Neural crest cell (in vitro differentiated cells): ENCODE data around the gene PPP1R1B. TPM values are rescaled to one million over a fixed set of nuclear protein-coding genes. Genes with fewer than 3 reads are reported as not detected.

ENCODE experiments used
- DNase-seq: peaks from one replicate; pipeline ENCODE4 v3.0.0; 2021; ENCODE audit warnings: low read depth, mixed read lengths, low spot score
- H3K27ac Mint-ChIP-seq: one replicate; pipeline ENCODE4 v1.8.0; 2021; ENCODE audit warnings: mild to moderate bottlenecking, mixed read lengths; ENCODE audit not compliant: unreplicated experiment
- H3K27me3 Mint-ChIP-seq: 2 replicates; pipeline ENCODE4 v1.8.0; 2021; ENCODE audit warnings: low read depth, mild to moderate bottlenecking, mixed read lengths
- H3K36me3 Mint-ChIP-seq: 2 replicates; pipeline ENCODE4 v1.8.0; 2021; ENCODE audit warnings: low read depth, mild to moderate bottlenecking, mixed read lengths
- H3K4me1 Mint-ChIP-seq: 2 replicates; pipeline ENCODE4 v1.8.0; 2021; ENCODE audit warnings: mixed read lengths
- H3K4me3 Mint-ChIP-seq: one replicate; pipeline ENCODE4 v1.8.0; 2021; ENCODE audit warnings: mild to moderate bottlenecking, mixed read lengths
- H3K9me3 Mint-ChIP-seq: 2 replicates; pipeline ENCODE4 v1.8.0; 2021; ENCODE audit warnings: mixed read lengths
- CTCF ChIP-seq: fragments of 200-600 bp; sonication (generic); conservative IDR thresholded peaks from 2 replicates; pipeline ENCODE4 v1.5.0; 2021; ENCODE audit warnings: antibody characterized with exemption, mild to moderate bottlenecking
- total RNA-seq: library from RNA; stranded (reverse); gene quantifications from 2 replicates; pipeline ENCODE4 v1.2.1, GENCODE V29; 2021

The PPP1R1B gene
- total RNA-seq, 1 donor from 2014 or later: not detected

- no peak for DNase-seq
- Mint-ChIP-seq H3K36me3 (no peaks in the 10 kb centered on the region), H3K27me3 (peaks cover 54% of the 10 kb centered on the region), H3K9me3 (no peaks in the 10 kb centered on the region), H3K4me3 (no peak overlapping the region), H3K27ac (no peak overlapping the region), H3K4me1 (peaks cover 10% of the 10 kb centered on the region)
- TF ChIP-seq CTCF: no peak
Observed at GRCh38 chr17:39670746-39671145, 44.0 kb downstream of the PPP1R1B start.

GRCh38 chr17:39671651-39672521 lies 45.1 kb downstream of the PPP1R1B start:
- TF ChIP-seq CTCF: peak; percentile 64
- peak overlapping the region; percentile 1 for H3K27ac Mint-ChIP-seq
- no peaks in the 10 kb centered on the region for H3K36me3 Mint-ChIP-seq
- no peaks in the 10 kb centered on the region for H3K9me3 Mint-ChIP-seq
- H3K27me3 Mint-ChIP-seq: peaks cover 42% of the 10 kb centered on the region
- H3K4me1 Mint-ChIP-seq: peaks cover 7% of the 10 kb centered on the region
- DNase-seq: peak; percentile 27
- H3K4me3 Mint-ChIP-seq: peak overlapping the region; percentile 14

- peaks cover 36% of the 10 kb centered on the region for H3K27me3 Mint-ChIP-seq
- no peaks in the 10 kb centered on the region for H3K9me3 Mint-ChIP-seq
- no peak for TF ChIP-seq CTCF
- peaks cover 5% of the 10 kb centered on the region for H3K4me1 Mint-ChIP-seq
- H3K4me3 Mint-ChIP-seq: no peak overlapping the region
- no peak overlapping the region for H3K27ac Mint-ChIP-seq
- no peaks in the 10 kb centered on the region for H3K36me3 Mint-ChIP-seq
- no peak for DNase-seq
Observed at GRCh38 chr17:39672522-39673334, 46.0 kb downstream of the PPP1R1B start.

GRCh38 chr17:39673335-39674081 lies 46.8 kb downstream of the PPP1R1B start:
- no peak overlapping the region for H3K4me3 Mint-ChIP-seq
- no peaks in the 10 kb centered on the region for H3K36me3 Mint-ChIP-seq
- TF ChIP-seq CTCF: no peak
- no peak for DNase-seq
- H3K4me1 Mint-ChIP-seq: peaks cover 3% of the 10 kb centered on the region
- no peaks in the 10 kb centered on the region for H3K9me3 Mint-ChIP-seq
- H3K27ac Mint-ChIP-seq: peak overlapping the region; percentile 63
- peaks cover 30% of the 10 kb centered on the region for H3K27me3 Mint-ChIP-seq

- DNase-seq: no peak
- no peaks in the 10 kb centered on the region for H3K36me3 Mint-ChIP-seq
- no peak overlapping the region for H3K27ac Mint-ChIP-seq
- no peak overlapping the region for H3K4me3 Mint-ChIP-seq
- H3K9me3 Mint-ChIP-seq: no peaks in the 10 kb centered on the region
- TF ChIP-seq CTCF: no peak
- H3K27me3 Mint-ChIP-seq: peaks cover 24% of the 10 kb centered on the region
- H3K4me1 Mint-ChIP-seq: no peaks in the 10 kb centered on the region
Observed at GRCh38 chr17:39674179-39674578, 47.4 kb downstream of the PPP1R1B start.
